ENCODE measurements around the gene PAIP2. TPM values are rescaled to one million over a fixed set of nuclear protein-coding genes. Genes with fewer than 3 reads are reported as not detected.

The PAIP2 gene
- polyA plus RNA-seq, 1 of the 3 experiments (the other 2 are of a cell fraction) = 73.2 TPM

DNA sequence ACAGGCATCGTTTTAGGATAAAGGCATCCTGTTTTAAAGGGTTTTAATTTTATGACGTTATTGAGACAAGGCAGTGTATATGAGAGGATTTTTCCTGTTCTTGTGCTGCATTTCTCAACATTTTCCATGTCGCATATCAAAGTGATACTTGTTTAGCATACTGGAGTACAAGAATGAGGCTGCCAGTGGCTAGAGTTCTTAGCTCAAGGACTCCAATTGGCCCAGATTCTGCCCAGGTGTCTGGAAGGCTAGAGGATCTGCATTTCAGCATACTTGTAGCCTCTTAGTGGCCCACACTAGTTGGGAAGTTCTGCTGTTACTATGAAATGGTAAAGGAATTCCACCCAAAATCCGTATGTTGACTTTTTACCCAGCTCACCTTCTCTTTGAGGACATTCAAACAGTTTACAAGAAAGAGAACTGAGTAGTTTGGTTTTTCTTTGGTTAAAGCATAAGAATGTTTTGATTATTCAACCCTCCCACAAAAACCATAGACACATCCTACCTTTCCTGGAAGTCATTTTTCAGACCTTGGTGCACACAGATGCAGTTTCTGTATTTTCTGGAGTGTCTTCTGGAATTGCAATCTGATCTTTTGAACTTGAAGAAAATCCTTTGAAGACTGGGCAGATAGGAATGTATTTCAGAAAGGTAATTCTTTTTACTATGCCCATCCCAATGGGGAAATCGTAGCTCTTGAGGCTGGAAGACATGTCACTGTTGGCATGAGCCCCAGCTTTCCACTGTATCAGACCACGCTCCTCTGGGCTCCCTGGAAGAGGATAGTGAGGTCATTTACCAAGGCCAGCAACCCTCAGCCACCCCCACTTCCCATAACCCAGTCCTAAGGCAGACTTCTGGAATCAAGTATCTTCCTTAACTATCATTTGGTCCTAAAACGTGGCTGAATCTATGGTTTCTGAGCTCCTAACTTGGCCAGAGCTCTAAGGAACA is 30.1 kb downstream of the PAIP2 start:
- H3K27ac ChIP-seq (ENCODE audit: low read depth in 2 of 2, low read length in 1 of 2) = no peak overlapping the region
- TF ChIP-seq MEF2A (IDR thresholded peaks at IDR 0.05; ENCODE audit: borderline replicate concordance, low read depth) (no peak), POLR2AphosphoS5 (IDR thresholded peaks at IDR 0.05; ENCODE audit: low read depth, low read length) (0 out of 2 replicates have a peak, but pooled peaks have one; percentile 16)
- H3K4me1 ChIP-seq (ENCODE audit: control insufficient read depth in 1 of 2, insufficient read depth in 2 of 2, low read depth in 1 of 2, low read length in 1 of 2) = peaks cover 0 to 17% of the 10 kb centered on the region in 2 experiments; a peak in 2 of 4 replicates
- no peaks in the 10 kb centered on the region for H3K9me2 ChIP-seq
- CTCF ChIA-PET = interaction anchor here (0.6 to 2.4 kb wide), 2 partner anchors 10 to 22 kb away, joined by 3 to 8 read pairs; partner anchors contain the start of gene SLC23A1
- H3K36me3 ChIP-seq (replicated peaks in 1 of 2; ENCODE audit: control insufficient read depth in 1 of 2, insufficient read depth in 2 of 2, low read length in 1 of 2) = peaks cover 23 to 39% of the 10 kb centered on the region in 2 experiments
- POLR2A ChIA-PET = no interaction called here
- H3K9ac ChIP-seq = no peak overlapping the region
- no peak overlapping the region for H2AFZ ChIP-seq (ENCODE audit: low read depth)
- no peak overlapping the region for H3K4me2 ChIP-seq
- H3K79me2 ChIP-seq (ENCODE audit: insufficient read depth) = peaks cover 13% of the 10 kb centered on the region; the same call in 1 of the 2 replicates
- H4K20me1 ChIP-seq (ENCODE audit: insufficient read depth) = peaks cover 18% of the 10 kb centered on the region
- DNase-seq = no peak
- no peaks in the 10 kb centered on the region for H3K27me3 ChIP-seq (ENCODE audit: insufficient read depth)
- no peaks in the 10 kb centered on the region for H3K9me3 ChIP-seq
- peaks cover 51% of the 10 kb centered on the region for H3F3A ChIP-seq (replicated peaks; ENCODE audit: insufficient read depth)
- 91% methylated on average over 7 of the region's 7 CpGs for WGBS (ENCODE audit: low lambda C conversion rate)
- H3K4me3 ChIP-seq (ENCODE audit: low read depth in 2 of 2, low read length in 1 of 2) = no peak overlapping the region

DNA sequence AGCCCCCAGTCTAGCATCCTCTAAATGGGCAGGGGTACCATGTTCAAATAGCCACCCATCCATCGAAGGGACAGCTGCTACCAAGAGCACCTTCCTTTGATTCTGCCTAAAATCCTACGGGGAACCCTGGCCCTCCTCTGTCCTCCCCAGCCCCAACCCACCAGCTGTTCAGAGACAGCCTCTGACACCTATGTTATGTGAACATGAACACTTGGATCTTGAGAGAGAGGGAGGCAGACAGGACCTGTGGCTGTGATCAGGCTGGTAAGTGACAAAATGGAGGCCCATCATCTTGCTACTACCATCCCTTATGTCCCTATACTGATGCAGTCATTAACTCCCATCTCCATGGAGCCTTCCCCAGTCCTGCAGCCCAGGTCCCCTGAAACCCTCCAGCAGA is 33.3 kb downstream of the PAIP2 start:
- Histone ChIP-seq H4K20me1 (ENCODE audit: insufficient read depth) (peaks cover 9% of the 10 kb centered on the region), H3K9ac (no peak overlapping the region), H3K79me2 (ENCODE audit: insufficient read depth) (peaks cover 11% of the 10 kb centered on the region; the same call in 1 of the 2 replicates), H2AFZ (ENCODE audit: low read depth) (no peak overlapping the region), H3K36me3 (replicated peaks in 1 of 2; ENCODE audit: control insufficient read depth in 1 of 2, insufficient read depth in 2 of 2, low read length in 1 of 2) (peaks cover 13 to 27% of the 10 kb centered on the region in 2 experiments), H3K4me1 (ENCODE audit: control insufficient read depth in 1 of 2, insufficient read depth in 2 of 2, low read depth in 1 of 2, low read length in 1 of 2) (peaks cover 0 to 9% of the 10 kb centered on the region in 2 experiments; a peak in 2 of 4 replicates), H3K4me3 (ENCODE audit: low read depth in 2 of 2, low read length in 1 of 2) (no peak overlapping the region), H3K27me3 (ENCODE audit: insufficient read depth) (no peaks in the 10 kb centered on the region), H3K9me2 (no peaks in the 10 kb centered on the region), H3K27ac (ENCODE audit: low read depth in 2 of 2, low read length in 1 of 2) (no peak overlapping the region), H3F3A (replicated peaks; ENCODE audit: insufficient read depth) (peaks cover 21% of the 10 kb centered on the region), H3K9me3 (no peaks in the 10 kb centered on the region), H3K4me2 (no peak overlapping the region)
- ChIA-PET CTCF (interaction anchor here (0.7 to 1.5 kb wide), 3 partner anchors 21 to 64 kb away, joined by 3 to 4 read pairs (median 3); partner anchors contain the start of genes DNAJC18 and PAIP2), POLR2A (interaction anchor here (0.6 kb wide), 1 partner anchor 900 kb away, joined by 3 read pairs; no protein-coding TSS in a partner anchor)
- TF ChIP-seq NFIC (IDR thresholded peaks at IDR 0.05; ENCODE audit: borderline replicate concordance) (no peak), ELF1 (IDR thresholded peaks at IDR 0.05) (no peak), TCF12 (IDR thresholded peaks at IDR 0.05) (no peak), RXRA (IDR thresholded peaks at IDR 0.05; ENCODE audit: borderline replicate concordance, low read depth) (no peak), MXI1 (IDR thresholded peaks at IDR 0.05; ENCODE audit: low read depth, low read length) (no peak), POLR2AphosphoS5 (IDR thresholded peaks at IDR 0.05; ENCODE audit: low read depth, low read length) (no peak), NRF1 (IDR thresholded peaks at IDR 0.05; ENCODE audit: low read depth, low read length) (no peak), FOXM1 (IDR thresholded peaks at IDR 0.05; ENCODE audit: low read depth) (no peak), TAF1 (IDR thresholded peaks at IDR 0.05; ENCODE audit: borderline replicate concordance, low read depth, low read length) (no peak), RFX5 (IDR thresholded peaks at IDR 0.05; ENCODE audit: low read length) (no peak), EZH2phosphoT487 (IDR thresholded peaks at IDR 0.05; ENCODE audit: borderline replicate concordance, low read depth) (no peak), JUND (IDR thresholded peaks at IDR 0.05) (no peak), FOSL2 (IDR thresholded peaks at IDR 0.05; ENCODE audit: borderline replicate concordance, low read depth) (no peak)
- TF ChIP-seq, protein P1, sequence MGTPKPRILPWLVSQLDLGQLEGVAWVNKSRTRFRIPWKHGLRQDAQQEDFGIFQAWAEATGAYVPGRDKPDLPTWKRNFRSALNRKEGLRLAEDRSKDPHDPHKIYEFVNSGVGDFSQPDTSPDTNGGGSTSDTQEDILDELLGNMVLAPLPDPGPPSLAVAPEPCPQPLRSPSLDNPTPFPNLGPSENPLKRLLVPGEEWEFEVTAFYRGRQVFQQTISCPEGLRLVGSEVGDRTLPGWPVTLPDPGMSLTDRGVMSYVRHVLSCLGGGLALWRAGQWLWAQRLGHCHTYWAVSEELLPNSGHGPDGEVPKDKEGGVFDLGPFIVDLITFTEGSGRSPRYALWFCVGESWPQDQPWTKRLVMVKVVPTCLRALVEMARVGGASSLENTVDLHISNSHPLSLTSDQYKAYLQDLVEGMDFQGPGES (IDR thresholded peaks at IDR 0.05; ENCODE audit: low read depth, low read length) = no peak
- TF ChIP-seq, protein P2, sequence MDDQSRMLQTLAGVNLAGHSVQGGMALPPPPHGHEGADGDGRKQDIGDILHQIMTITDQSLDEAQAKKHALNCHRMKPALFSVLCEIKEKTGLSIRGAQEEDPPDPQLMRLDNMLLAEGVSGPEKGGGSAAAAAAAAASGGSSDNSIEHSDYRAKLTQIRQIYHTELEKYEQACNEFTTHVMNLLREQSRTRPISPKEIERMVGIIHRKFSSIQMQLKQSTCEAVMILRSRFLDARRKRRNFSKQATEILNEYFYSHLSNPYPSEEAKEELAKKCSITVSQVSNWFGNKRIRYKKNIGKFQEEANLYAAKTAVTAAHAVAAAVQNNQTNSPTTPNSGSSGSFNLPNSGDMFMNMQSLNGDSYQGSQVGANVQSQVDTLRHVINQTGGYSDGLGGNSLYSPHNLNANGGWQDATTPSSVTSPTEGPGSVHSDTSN (IDR thresholded peaks at IDR 0.05) = no peak
- TF ChIP-seq, protein P3, sequence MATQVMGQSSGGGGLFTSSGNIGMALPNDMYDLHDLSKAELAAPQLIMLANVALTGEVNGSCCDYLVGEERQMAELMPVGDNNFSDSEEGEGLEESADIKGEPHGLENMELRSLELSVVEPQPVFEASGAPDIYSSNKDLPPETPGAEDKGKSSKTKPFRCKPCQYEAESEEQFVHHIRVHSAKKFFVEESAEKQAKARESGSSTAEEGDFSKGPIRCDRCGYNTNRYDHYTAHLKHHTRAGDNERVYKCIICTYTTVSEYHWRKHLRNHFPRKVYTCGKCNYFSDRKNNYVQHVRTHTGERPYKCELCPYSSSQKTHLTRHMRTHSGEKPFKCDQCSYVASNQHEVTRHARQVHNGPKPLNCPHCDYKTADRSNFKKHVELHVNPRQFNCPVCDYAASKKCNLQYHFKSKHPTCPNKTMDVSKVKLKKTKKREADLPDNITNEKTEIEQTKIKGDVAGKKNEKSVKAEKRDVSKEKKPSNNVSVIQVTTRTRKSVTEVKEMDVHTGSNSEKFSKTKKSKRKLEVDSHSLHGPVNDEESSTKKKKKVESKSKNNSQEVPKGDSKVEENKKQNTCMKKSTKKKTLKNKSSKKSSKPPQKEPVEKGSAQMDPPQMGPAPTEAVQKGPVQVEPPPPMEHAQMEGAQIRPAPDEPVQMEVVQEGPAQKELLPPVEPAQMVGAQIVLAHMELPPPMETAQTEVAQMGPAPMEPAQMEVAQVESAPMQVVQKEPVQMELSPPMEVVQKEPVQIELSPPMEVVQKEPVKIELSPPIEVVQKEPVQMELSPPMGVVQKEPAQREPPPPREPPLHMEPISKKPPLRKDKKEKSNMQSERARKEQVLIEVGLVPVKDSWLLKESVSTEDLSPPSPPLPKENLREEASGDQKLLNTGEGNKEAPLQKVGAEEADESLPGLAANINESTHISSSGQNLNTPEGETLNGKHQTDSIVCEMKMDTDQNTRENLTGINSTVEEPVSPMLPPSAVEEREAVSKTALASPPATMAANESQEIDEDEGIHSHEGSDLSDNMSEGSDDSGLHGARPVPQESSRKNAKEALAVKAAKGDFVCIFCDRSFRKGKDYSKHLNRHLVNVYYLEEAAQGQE (IDR thresholded peaks at IDR 0.05; ENCODE audit: low read depth, low read length) = no peak
- TF ChIP-seq, protein P4, sequence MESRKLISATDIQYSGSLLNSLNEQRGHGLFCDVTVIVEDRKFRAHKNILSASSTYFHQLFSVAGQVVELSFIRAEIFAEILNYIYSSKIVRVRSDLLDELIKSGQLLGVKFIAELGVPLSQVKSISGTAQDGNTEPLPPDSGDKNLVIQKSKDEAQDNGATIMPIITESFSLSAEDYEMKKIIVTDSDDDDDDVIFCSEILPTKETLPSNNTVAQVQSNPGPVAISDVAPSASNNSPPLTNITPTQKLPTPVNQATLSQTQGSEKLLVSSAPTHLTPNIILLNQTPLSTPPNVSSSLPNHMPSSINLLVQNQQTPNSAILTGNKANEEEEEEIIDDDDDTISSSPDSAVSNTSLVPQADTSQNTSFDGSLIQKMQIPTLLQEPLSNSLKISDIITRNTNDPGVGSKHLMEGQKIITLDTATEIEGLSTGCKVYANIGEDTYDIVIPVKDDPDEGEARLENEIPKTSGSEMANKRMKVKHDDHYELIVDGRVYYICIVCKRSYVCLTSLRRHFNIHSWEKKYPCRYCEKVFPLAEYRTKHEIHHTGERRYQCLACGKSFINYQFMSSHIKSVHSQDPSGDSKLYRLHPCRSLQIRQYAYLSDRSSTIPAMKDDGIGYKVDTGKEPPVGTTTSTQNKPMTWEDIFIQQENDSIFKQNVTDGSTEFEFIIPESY (IDR thresholded peaks at IDR 0.05; ENCODE audit: borderline replicate concordance, low read depth) = no peak
- WGBS (ENCODE audit: low lambda C conversion rate) = 69% methylated on average over 2 of the region's 2 CpGs
- no peak for DNase-seq

Measured in SK-N-SH (cell line).